ENCODE data around the gene COL4A1.

Gene COL4A1

GRCh38 chr13:110233951-110234280, 73.0 kb downstream of the COL4A1 start:
- TF ChIP-seq FOXP2 (optimal IDR thresholded peaks at IDR 0.05; ENCODE audit: borderline replicate concordance, extremely low read depth, extremely low read length, insufficient read depth) (no peak), REST (IDR thresholded peaks at IDR 0.05; ENCODE audit: insufficient read depth in 1 of 2, low read depth in 2 of 2, low read length in 2 of 2) (no peak), SIN3A (IDR thresholded peaks at IDR 0.05; ENCODE audit: borderline replicate concordance, insufficient read depth, low read length) (no peak), TAF1 (IDR thresholded peaks at IDR 0.05; ENCODE audit: borderline replicate concordance, insufficient read depth, low read length) (no peak), POLR2AphosphoS5 (IDR thresholded peaks at IDR 0.05; ENCODE audit: low read depth, low read length) (no peak)

GRCh38 chr13:110233181-110233950, 73.6 kb downstream of the COL4A1 start:
- TF ChIP-seq SIN3A (IDR thresholded peaks at IDR 0.05; ENCODE audit: borderline replicate concordance, insufficient read depth, low read length), result no peak
- no peak for TF ChIP-seq POLR2AphosphoS5 (IDR thresholded peaks at IDR 0.05; ENCODE audit: low read depth, low read length)
- TF ChIP-seq TAF1 (IDR thresholded peaks at IDR 0.05; ENCODE audit: borderline replicate concordance, insufficient read depth, low read length), result no peak
- TF ChIP-seq REST (IDR thresholded peaks at IDR 0.05; ENCODE audit: insufficient read depth in 1 of 2, low read depth in 2 of 2, low read length in 2 of 2), result no peak
- TF ChIP-seq FOXP2 (optimal IDR thresholded peaks at IDR 0.05; ENCODE audit: borderline replicate concordance, extremely low read depth, extremely low read length, insufficient read depth), result no peak

GRCh38 chr13:110232756-110233155, 74.2 kb downstream of the COL4A1 start:
- TF ChIP-seq SIN3A (IDR thresholded peaks at IDR 0.05; ENCODE audit: borderline replicate concordance, insufficient read depth, low read length) (no peak), POLR2AphosphoS5 (IDR thresholded peaks at IDR 0.05; ENCODE audit: low read depth, low read length) (no peak), REST (IDR thresholded peaks at IDR 0.05; ENCODE audit: insufficient read depth in 1 of 2, low read depth in 2 of 2, low read length in 2 of 2) (no peak), FOXP2 (optimal IDR thresholded peaks at IDR 0.05; ENCODE audit: borderline replicate concordance, extremely low read depth, extremely low read length, insufficient read depth) (no peak), TAF1 (IDR thresholded peaks at IDR 0.05; ENCODE audit: borderline replicate concordance, insufficient read depth, low read length) (no peak)

- TF ChIP-seq REST (IDR thresholded peaks at IDR 0.05; ENCODE audit: insufficient read depth in 1 of 2, low read depth in 2 of 2, low read length in 2 of 2) (no peak), FOXP2 (optimal IDR thresholded peaks at IDR 0.05; ENCODE audit: borderline replicate concordance, extremely low read depth, extremely low read length, insufficient read depth) (no peak), SIN3A (IDR thresholded peaks at IDR 0.05; ENCODE audit: borderline replicate concordance, insufficient read depth, low read length) (no peak), POLR2AphosphoS5 (IDR thresholded peaks at IDR 0.05; ENCODE audit: low read depth, low read length) (no peak), TAF1 (IDR thresholded peaks at IDR 0.05; ENCODE audit: borderline replicate concordance, insufficient read depth, low read length) (no peak)
Observed at GRCh38 chr13:110232142-110232541, 74.8 kb downstream of the COL4A1 start.
